ENCODE results near the gene ARHGEF10L.

DNA sequence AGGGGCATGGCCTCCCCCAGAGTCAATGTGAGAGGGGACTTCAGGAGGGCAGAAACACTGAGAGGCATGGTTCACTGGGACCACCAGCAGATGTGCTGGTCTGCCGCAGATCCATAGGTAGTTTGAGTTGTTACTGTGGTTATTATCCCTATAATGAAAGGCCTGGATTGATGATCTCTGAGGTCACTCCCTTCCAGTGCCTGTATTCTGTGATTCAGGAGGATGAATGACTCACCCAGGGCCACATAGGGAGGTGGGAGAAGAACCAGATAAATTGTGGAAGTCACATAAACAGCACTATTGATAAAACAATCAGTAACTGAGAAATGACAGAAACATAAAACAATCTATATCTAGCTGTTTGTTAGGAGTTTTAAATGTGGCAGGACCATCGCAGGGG lies 193.0 kb downstream of the ARHGEF10L start:
- TF ChIP-seq, protein P1, sequence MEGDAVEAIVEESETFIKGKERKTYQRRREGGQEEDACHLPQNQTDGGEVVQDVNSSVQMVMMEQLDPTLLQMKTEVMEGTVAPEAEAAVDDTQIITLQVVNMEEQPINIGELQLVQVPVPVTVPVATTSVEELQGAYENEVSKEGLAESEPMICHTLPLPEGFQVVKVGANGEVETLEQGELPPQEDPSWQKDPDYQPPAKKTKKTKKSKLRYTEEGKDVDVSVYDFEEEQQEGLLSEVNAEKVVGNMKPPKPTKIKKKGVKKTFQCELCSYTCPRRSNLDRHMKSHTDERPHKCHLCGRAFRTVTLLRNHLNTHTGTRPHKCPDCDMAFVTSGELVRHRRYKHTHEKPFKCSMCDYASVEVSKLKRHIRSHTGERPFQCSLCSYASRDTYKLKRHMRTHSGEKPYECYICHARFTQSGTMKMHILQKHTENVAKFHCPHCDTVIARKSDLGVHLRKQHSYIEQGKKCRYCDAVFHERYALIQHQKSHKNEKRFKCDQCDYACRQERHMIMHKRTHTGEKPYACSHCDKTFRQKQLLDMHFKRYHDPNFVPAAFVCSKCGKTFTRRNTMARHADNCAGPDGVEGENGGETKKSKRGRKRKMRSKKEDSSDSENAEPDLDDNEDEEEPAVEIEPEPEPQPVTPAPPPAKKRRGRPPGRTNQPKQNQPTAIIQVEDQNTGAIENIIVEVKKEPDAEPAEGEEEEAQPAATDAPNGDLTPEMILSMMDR (IDR thresholded peaks at IDR 0.05) = no peak
- TF ChIP-seq POLR2A (IDR thresholded peaks at IDR 0.05) = no peak

Data from vagina (tissue), 2 donors.